ENCODE data around the gene LCLAT1. TPM values are rescaled to one million over a fixed set of nuclear protein-coding genes. Genes with fewer than 3 reads are reported as not detected.

LCLAT1 gene
- total and polyA plus RNA-seq, 4 donors: 2.3 to 22.3 (median 9.4) TPM

GRCh38 chr2:30519796-30520195 lies 72.8 kb downstream of the LCLAT1 start:
- WGBS, 2 donors: 98% methylated on average over 16 of the region's 16 CpGs
- H3K36me3 ChIP-seq (ENCODE audit: control insufficient read depth in 1 of 2, insufficient read depth in 2 of 2, low read length in 1 of 2): no peaks in the 10 kb centered on the region
- intact Hi-C loops (cut with DNase I): no loop called here

GRCh38 chr2:30522421-30522820 lies 75.4 kb downstream of the LCLAT1 start:
- H3K27me3 ChIP-seq (ENCODE audit: control insufficient read depth in 1 of 2, insufficient read depth in 2 of 2, low read length in 1 of 2): no peaks in the 10 kb centered on the region
- no peak for DNase-seq
- H3K4me1 ChIP-seq (ENCODE audit: control insufficient read depth in 1 of 2, insufficient read depth in 2 of 2, low read length in 2 of 2): no peaks in the 10 kb centered on the region
- H3K36me3 ChIP-seq (ENCODE audit: control insufficient read depth in 1 of 2, insufficient read depth in 2 of 2, low read length in 1 of 2): no peaks in the 10 kb centered on the region
- H3K4me3 ChIP-seq (ENCODE audit: low read length in 2 of 2): no peak overlapping the region
- WGBS, 2 donors: 96 to 97% methylated on average over 2 of the region's 2 CpGs
- intact Hi-C loops (cut with DNase I): no loop called here
- no peak for ATAC-seq (ENCODE audit: low FRiP score)
- peaks cover 6% of the 10 kb centered on the region for H3K9me3 ChIP-seq (ENCODE audit: control insufficient read depth, low read length)
- H3K27ac ChIP-seq (ENCODE audit: low read depth in 1 of 2, low read length in 2 of 2): no peak overlapping the region

More at GRCh38 chr2:30519796-30520195, 72.8 kb downstream of the LCLAT1 start:
- Histone ChIP-seq H3K4me3 (ENCODE audit: low read length in 2 of 2) (no peak overlapping the region), H3K27me3 (ENCODE audit: control insufficient read depth in 1 of 2, insufficient read depth in 2 of 2, low read length in 1 of 2) (no peaks in the 10 kb centered on the region), H3K4me1 (ENCODE audit: control insufficient read depth in 1 of 2, insufficient read depth in 2 of 2, low read length in 2 of 2) (no peaks in the 10 kb centered on the region), H3K9me3 (ENCODE audit: control insufficient read depth, low read length) (peaks cover 6% of the 10 kb centered on the region), H3K27ac (ENCODE audit: low read depth in 1 of 2, low read length in 2 of 2) (no peak overlapping the region)
- DNase-seq (no peak), ATAC-seq (ENCODE audit: low FRiP score) (no peak)

- 87 to 97% methylated on average over 2 of the region's 2 CpGs for WGBS, 2 donors
- ATAC-seq (ENCODE audit: low FRiP score): no peak
- Histone ChIP-seq H3K27me3 (ENCODE audit: control insufficient read depth in 1 of 2, insufficient read depth in 2 of 2, low read length in 1 of 2) (no peaks in the 10 kb centered on the region), H3K36me3 (ENCODE audit: control insufficient read depth in 1 of 2, insufficient read depth in 2 of 2, low read length in 1 of 2) (no peaks in the 10 kb centered on the region), H3K4me3 (ENCODE audit: low read length in 2 of 2) (no peak overlapping the region), H3K27ac (ENCODE audit: low read depth in 1 of 2, low read length in 2 of 2) (no peak overlapping the region), H3K9me3 (ENCODE audit: control insufficient read depth, low read length) (no peaks in the 10 kb centered on the region), H3K4me1 (ENCODE audit: control insufficient read depth in 1 of 2, insufficient read depth in 2 of 2, low read length in 2 of 2) (peaks cover 1 to 6% of the 10 kb centered on the region in 2 donors)
- intact Hi-C loops (cut with DNase I): no loop called here
- no peak for DNase-seq
Observed at GRCh38 chr2:30527411-30527810, 80.4 kb downstream of the LCLAT1 start.

DNA sequence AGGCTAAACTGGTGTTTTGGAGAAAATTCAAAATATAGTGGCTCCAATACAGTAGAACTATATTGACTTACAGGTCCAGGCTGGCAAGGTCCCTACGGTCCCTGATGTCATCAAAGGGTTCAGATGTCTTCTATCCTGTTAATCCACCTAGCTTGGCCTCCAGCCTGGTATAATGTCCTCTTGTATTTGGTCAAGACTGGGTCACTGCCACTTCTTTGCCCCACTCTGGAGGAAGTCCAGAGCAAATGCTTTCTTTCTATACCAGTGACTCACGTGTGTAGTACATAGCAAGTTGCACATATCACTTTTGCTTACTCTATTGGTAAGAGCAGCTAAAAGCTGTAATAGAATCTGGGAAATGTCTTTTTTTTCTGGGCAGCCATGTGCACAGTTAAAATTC lies 80.8 kb downstream of the LCLAT1 start:
- intact Hi-C loops (cut with DNase I): no loop called here
- no peaks in the 10 kb centered on the region for H3K9me3 ChIP-seq (ENCODE audit: control insufficient read depth, low read length)
- H3K4me3 ChIP-seq (ENCODE audit: low read length in 2 of 2): no peak overlapping the region
- DNase-seq: no peak
- H3K27me3 ChIP-seq (ENCODE audit: control insufficient read depth in 1 of 2, insufficient read depth in 2 of 2, low read length in 1 of 2): no peaks in the 10 kb centered on the region
- H3K36me3 ChIP-seq (ENCODE audit: control insufficient read depth in 1 of 2, insufficient read depth in 2 of 2, low read length in 1 of 2): no peaks in the 10 kb centered on the region
- ATAC-seq (ENCODE audit: low FRiP score): no peak
- peaks cover 1 to 6% of the 10 kb centered on the region in 2 donors for H3K4me1 ChIP-seq (ENCODE audit: control insufficient read depth in 1 of 2, insufficient read depth in 2 of 2, low read length in 2 of 2)
- H3K27ac ChIP-seq (ENCODE audit: low read depth in 1 of 2, low read length in 2 of 2): peak overlapping the region in 1 of 2 donors; percentile 28
- 61 to 73% methylated on average over 2 of the region's 2 CpGs for WGBS, 2 donors

GRCh38 chr2:30530346-30530745 lies 83.3 kb downstream of the LCLAT1 start:
- intact Hi-C loops (cut with DNase I): no loop called here
- DNase-seq (no peak), ATAC-seq (ENCODE audit: low FRiP score) (no peak)
- 96% methylated on average over 2 of the region's 2 CpGs for whole genome bisulfite sequencing, 2 donors
- H3K36me3 ChIP-seq (ENCODE audit: control insufficient read depth in 1 of 2, insufficient read depth in 2 of 2, low read length in 1 of 2): peaks cover 0 to 3% of the 10 kb centered on the region in 2 donors
- H3K27ac ChIP-seq (ENCODE audit: low read depth in 1 of 2, low read length in 2 of 2): no peak overlapping the region
- H3K4me3 ChIP-seq (ENCODE audit: low read length in 2 of 2): no peak overlapping the region
- peaks cover 1 to 6% of the 10 kb centered on the region in 2 donors for H3K4me1 ChIP-seq (ENCODE audit: control insufficient read depth in 1 of 2, insufficient read depth in 2 of 2, low read length in 2 of 2)
- no peaks in the 10 kb centered on the region for H3K9me3 ChIP-seq (ENCODE audit: control insufficient read depth, low read length)
- no peaks in the 10 kb centered on the region for H3K27me3 ChIP-seq (ENCODE audit: control insufficient read depth in 1 of 2, insufficient read depth in 2 of 2, low read length in 1 of 2)

DNA sequence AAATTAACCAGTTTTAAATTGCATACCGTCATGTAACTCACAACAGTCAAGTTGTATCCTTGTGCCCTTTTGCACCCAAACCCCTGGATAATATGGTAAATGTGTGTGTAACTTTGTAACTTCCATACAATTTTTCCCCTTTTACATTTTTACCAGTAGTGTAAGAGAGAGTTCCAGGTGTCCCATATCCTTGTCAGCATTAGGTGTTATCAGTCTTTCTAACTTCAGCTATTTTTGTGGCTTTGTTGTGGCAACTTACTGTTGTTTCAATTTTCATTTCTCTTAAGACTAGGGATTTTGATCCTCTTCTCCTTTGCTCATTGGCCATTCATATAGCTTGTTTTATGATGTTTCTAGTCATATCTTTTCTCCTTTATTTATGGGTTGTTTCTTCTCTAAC lies 94.6 kb downstream of the LCLAT1 start:
- 98 to 99% methylated on average over 1 of the region's 1 CpG for WGBS, 2 donors
- DNase-seq: no peak
- H3K27me3 ChIP-seq (ENCODE audit: control insufficient read depth in 1 of 2, insufficient read depth in 2 of 2, low read length in 1 of 2): no peaks in the 10 kb centered on the region
- H3K4me1 ChIP-seq (ENCODE audit: control insufficient read depth in 1 of 2, insufficient read depth in 2 of 2, low read length in 2 of 2): peaks cover 0 to 1% of the 10 kb centered on the region in 2 donors
- ATAC-seq (ENCODE audit: low FRiP score): no peak
- no peaks in the 10 kb centered on the region for H3K36me3 ChIP-seq (ENCODE audit: control insufficient read depth in 1 of 2, insufficient read depth in 2 of 2, low read length in 1 of 2)
- no peak overlapping the region for H3K27ac ChIP-seq (ENCODE audit: low read depth in 1 of 2, low read length in 2 of 2)
- intact Hi-C loops (cut with DNase I): no loop called here
- H3K4me3 ChIP-seq (ENCODE audit: low read length in 2 of 2): no peak overlapping the region
- no peaks in the 10 kb centered on the region for H3K9me3 ChIP-seq (ENCODE audit: control insufficient read depth, low read length)

DNA sequence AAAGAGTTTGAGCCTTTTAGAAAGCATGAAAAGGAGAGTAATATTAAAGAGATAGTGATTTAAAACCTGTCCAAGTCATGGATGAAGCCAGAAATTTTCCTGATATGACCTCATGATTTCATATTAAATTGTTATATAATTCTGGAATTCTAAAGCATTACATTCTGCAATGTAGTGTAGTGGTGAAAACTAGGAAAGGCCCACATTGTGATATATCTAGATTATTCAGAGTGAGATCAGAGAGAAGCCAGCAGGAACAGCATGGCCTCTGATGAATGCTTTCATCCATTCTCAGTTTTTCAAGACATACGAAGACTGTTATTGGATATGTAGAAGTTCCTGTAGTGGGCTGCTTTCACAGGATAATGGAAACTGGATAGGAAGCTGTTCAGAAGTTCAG lies 98.8 kb downstream of the LCLAT1 start:
- 80 to 82% methylated on average over 1 of the region's 1 CpG for WGBS, 2 donors
- intact Hi-C loops (cut with DNase I): no loop called here
- no peak for ATAC-seq (ENCODE audit: low FRiP score)
- Histone ChIP-seq H3K27ac (ENCODE audit: low read depth in 1 of 2, low read length in 2 of 2) (no peak overlapping the region), H3K9me3 (ENCODE audit: control insufficient read depth, low read length) (no peaks in the 10 kb centered on the region), H3K4me1 (ENCODE audit: control insufficient read depth in 1 of 2, insufficient read depth in 2 of 2, low read length in 2 of 2) (peaks cover 0 to 1% of the 10 kb centered on the region in 2 donors), H3K4me3 (ENCODE audit: low read length in 2 of 2) (no peak overlapping the region), H3K27me3 (ENCODE audit: control insufficient read depth in 1 of 2, insufficient read depth in 2 of 2, low read length in 1 of 2) (no peaks in the 10 kb centered on the region), H3K36me3 (ENCODE audit: control insufficient read depth in 1 of 2, insufficient read depth in 2 of 2, low read length in 1 of 2) (no peaks in the 10 kb centered on the region)
- DNase-seq: no peak

- WGBS, 2 donors: 98% methylated on average over 2 of the region's 2 CpGs
- intact Hi-C loops (cut with DNase I): no loop called here
- no peaks in the 10 kb centered on the region for H3K4me1 ChIP-seq (ENCODE audit: control insufficient read depth in 1 of 2, insufficient read depth in 2 of 2, low read length in 2 of 2)
- no peaks in the 10 kb centered on the region for H3K27me3 ChIP-seq (ENCODE audit: control insufficient read depth in 1 of 2, insufficient read depth in 2 of 2, low read length in 1 of 2)
- no peak overlapping the region for H3K4me3 ChIP-seq (ENCODE audit: low read length in 2 of 2)
- no peak overlapping the region for H3K27ac ChIP-seq (ENCODE audit: low read depth in 1 of 2, low read length in 2 of 2)
- H3K9me3 ChIP-seq (ENCODE audit: control insufficient read depth, low read length): no peaks in the 10 kb centered on the region
- ATAC-seq (ENCODE audit: low FRiP score) (no peak), DNase-seq (no peak)
- H3K36me3 ChIP-seq (ENCODE audit: control insufficient read depth in 1 of 2, insufficient read depth in 2 of 2, low read length in 1 of 2): no peaks in the 10 kb centered on the region
Observed at GRCh38 chr2:30548386-30548785, 101.3 kb downstream of the LCLAT1 start.

- H3K4me3 ChIP-seq (ENCODE audit: low read length in 2 of 2): no peak overlapping the region
- DNase-seq (no peak), ATAC-seq (ENCODE audit: low FRiP score) (no peak)
- H3K36me3 ChIP-seq (ENCODE audit: control insufficient read depth in 1 of 2, insufficient read depth in 2 of 2, low read length in 1 of 2): no peaks in the 10 kb centered on the region
- H3K27me3 ChIP-seq (ENCODE audit: control insufficient read depth in 1 of 2, insufficient read depth in 2 of 2, low read length in 1 of 2): no peaks in the 10 kb centered on the region
- H3K4me1 ChIP-seq (ENCODE audit: control insufficient read depth in 1 of 2, insufficient read depth in 2 of 2, low read length in 2 of 2): no peaks in the 10 kb centered on the region
- H3K27ac ChIP-seq (ENCODE audit: low read depth in 1 of 2, low read length in 2 of 2): no peak overlapping the region
- 97 to 98% methylated on average over 2 of the region's 2 CpGs for WGBS, 2 donors
- H3K9me3 ChIP-seq (ENCODE audit: control insufficient read depth, low read length): no peaks in the 10 kb centered on the region
- intact Hi-C loops (cut with DNase I): no loop called here
Observed at GRCh38 chr2:30549096-30549495, 102.0 kb downstream of the LCLAT1 start.

Data from aorta (tissue), 5 donors.